GM18858 (cell line): Measurements from ENCODE around the gene TMC4.
"Not testable (repeated sequence)": the region's sequence is repeated elsewhere in the genome, so short reads cannot be mapped to it uniquely, and the experiment has no call there.

Source experiments
- ATAC-seq: cut with Tn5 transposase; IDR thresholded peaks from one replicate; pipeline ENCODE4 v1.9.1; 2021; ENCODE audit not compliant: unreplicated experiment

Gene TMC4

DNA sequence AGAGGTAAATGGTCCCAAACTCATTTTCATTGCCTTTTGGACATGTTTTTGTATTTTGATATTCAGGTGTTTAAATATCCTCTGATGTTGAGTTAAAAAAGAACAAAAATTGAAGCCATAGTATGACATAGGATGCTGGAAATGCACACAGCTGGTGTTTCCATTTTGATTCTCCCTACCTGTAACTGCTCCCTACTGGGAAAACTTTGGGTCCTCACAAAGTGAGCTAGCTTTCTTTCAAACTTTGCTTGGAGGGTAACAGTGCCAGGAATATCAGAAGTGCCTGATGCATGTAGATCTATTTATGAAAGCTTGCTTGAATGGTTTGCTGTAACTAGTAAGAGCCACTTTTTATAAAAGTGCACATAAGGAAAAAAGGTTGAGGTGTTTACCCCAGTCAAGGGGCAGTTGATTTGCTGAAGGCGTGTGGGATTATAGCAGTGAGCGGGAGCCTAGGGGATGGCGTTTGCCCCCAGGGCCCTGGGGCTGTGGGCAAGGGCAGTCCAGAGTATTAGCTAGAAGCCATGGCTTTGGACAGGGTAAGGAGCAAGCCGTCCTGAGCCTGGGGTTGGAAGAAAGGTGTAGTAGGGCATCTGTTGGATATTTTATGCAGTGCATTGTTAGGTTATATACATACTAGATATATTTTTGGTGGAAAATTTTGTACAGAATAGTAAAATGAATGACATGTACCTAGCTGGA is 32.0 kb upstream of the TMC4 start:
- ATAC-seq = no peak

- no peak for ATAC-seq
These were observed 30.2 kb upstream of the TMC4 start for GRCh38 chr19:54203151-54203611.

DNA sequence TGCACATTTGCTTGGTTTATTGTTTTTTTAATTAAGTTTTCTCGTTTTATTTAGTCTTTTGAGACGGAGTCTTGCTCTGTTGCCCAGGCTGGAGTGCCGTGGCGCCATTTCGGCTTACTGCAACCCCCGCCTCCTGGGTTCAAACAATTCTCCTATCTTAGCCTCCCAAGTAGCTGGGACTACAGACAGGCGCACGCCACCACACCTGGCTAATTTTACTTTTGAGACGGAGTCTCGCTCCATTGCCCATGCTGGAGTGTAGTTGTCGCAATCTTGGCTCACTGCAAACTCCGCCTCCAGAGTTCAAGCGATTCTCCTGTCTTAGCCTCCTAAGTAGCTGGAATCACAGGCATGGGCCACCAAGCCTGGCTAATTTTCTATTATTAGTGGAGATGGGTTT is 29.0 kb upstream of the TMC4 start:
- no peak for ATAC-seq

DNA sequence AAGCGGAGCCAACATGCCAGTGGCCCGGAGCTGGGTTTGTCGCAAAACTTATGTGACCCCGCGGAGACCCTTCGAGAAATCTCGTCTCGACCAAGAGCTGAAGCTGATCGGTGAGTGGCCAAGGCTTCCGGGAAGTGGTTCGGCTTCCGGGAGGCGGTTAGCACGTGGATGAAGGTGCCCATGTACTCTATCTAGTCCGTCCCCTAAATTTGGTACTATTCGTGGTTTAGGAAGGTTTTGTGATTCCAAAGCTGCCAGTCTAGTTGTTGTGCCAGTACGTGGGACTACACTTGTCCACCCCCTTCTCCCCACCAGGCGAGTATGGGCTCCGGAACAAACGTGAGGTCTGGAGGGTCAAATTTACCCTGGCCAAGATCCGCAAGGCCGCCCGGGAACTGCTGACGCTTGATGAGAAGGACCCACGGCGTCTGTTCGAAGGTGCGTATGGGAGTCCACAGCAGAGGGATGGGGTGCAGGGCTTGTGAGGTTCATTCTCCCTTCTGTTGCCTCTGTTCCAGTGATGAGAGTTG is 28.3 kb upstream of the TMC4 start:
- ATAC-seq = no peak

- ATAC-seq = no peak
These were observed 26.4 kb upstream of the TMC4 start for GRCh38 chr19:54199401-54199800.

GRCh38 chr19:54197121-54197520 is 24.2 kb upstream of the TMC4 start:
- ATAC-seq = no peak

- no peak for ATAC-seq
These were observed 23.6 kb upstream of the TMC4 start for GRCh38 chr19:54196536-54196935.

DNA sequence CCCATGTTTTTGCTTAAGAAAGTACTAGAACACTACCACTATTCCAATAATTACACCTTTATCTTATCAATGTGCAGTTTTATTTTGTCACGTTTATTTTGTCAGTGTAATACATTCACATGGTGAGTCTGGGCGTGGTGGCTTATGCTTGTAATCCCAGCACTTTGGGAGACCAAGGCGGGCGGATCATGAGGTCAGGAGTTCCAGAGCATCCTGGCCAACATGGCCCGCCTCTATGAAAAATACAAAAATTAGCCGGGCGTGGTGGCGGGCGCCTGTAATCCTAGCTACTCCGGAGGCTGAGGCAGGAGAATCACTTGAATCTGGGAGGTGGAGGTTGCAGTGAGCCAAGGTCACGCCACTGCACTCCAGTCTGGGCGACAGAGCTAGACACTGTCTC is 21.5 kb upstream of the TMC4 start:
- ATAC-seq = not testable (repeated sequence)

DNA sequence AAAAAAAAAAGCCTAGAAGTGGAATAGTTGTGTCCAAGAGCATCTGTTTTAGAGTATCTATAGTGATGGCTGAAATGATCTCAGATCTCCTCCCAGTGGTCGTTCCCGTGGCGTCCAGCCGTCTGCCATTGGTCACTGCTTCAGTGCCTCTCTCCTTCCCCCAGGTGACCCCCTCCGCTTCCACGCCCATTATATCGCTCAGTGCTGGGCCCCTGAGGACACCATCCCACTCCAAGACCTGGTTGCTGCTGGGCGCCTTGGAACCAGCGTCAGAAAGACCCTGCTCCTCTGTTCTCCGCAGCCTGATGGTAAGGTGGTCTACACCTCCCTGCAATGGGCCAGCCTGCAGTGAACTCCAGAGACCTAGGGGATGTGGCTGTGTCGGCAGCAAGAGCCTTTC is 20.1 kb upstream of the TMC4 start:
- ATAC-seq = no peak

DNA sequence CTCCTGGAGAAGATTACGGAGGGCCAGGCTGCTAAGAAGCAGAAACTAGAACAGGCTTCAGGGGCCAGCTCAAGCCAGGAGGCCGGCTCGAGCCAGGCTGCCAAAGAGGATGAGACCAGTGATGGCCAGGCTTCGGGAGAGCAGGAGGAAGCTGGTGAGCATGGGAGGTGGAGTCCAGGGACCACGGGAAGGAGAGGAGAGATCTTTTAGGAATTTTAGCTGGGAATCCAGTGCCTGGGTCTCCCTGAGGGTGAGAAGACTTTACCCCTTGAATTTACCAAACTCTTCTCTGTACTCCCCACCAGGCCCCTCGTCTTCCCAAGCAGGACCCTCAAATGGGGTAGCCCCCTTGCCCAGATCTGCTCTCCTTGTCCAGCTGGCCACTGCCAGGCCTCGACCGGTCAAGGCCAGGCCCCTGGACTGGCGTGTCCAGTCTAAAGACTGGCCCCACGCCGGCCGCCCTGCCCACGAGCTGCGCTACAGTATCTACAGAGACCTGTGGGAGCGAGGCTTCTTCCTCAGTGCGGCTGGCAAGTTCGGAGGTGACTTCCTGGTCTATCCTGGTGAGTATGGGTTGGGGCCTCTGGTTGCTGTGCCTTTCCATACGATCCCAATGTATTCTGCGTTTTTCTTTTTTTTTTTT is 19.0 kb upstream of the TMC4 start:
- no peak for ATAC-seq

- ATAC-seq = peak; percentile 15
These were observed 18.3 kb upstream of the TMC4 start, which contains the start of gene TSEN34 for GRCh38 chr19:54191011-54191810. TSEN34 (plus strand) TSS chr19:54191308; CDS start chr19:54191365, 57 bp downstream.

- ATAC-seq = peak; percentile 34
These were observed 17.6 kb upstream of the TMC4 start for GRCh38 chr19:54190503-54191010.

- ATAC-seq = peak; percentile 37
These were observed 17.0 kb upstream of the TMC4 start for GRCh38 chr19:54189735-54190502.

- ATAC-seq = peak; percentile 15
These were observed 16.3 kb upstream of the TMC4 start, which contains the start of gene MBOAT7 for GRCh38 chr19:54189145-54189734. MBOAT7 (minus strand) TSS chr19:54189580; CDS start chr19:54188508, 1,072 bp downstream.

GRCh38 chr19:54188215-54188871 is 15.4 kb upstream of the TMC4 start:
- no peak for ATAC-seq

DNA sequence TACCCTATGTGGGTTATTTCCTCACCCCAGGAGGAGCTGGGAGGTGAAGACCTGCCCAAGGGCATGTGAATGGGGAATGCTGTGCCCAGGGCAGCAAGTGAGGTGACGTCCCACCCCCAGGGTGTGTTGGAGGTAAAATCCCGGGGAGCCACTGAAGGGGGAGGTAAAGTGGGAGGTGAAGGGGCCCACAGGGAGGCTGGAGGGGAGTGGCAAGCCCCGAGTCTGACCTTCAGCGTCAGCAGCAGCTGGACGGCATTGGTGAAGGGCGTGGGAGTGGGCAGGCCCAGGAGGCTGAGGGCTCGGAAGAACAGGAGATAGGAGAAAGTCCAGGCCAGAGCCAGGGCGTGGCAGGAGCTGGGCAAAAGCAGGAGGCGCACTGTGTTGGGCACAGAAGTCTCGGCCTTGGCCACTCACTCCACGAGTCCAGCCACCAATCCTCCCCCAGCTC is 14.0 kb upstream of the TMC4 start:
- no peak for ATAC-seq

DNA sequence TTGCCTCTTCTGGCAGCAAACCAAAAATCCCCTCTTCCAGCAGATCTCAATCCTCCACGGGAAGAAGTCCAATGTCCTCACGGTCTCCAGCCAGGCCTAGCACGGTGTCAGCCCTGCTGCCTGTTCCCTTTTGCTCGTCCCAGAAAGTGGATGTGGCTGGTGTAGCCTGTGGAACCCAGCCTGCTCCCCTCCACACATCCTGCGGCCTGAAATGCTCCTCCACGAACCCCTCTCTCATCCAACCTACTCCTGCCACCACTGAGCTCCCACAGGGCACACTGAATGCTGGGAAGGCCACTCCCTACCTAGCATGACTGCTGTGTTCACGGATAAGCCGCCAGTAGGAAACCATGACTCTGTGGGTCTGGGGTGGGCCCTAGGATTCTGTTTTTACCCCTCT is 13.4 kb upstream of the TMC4 start:
- ATAC-seq = no peak

DNA sequence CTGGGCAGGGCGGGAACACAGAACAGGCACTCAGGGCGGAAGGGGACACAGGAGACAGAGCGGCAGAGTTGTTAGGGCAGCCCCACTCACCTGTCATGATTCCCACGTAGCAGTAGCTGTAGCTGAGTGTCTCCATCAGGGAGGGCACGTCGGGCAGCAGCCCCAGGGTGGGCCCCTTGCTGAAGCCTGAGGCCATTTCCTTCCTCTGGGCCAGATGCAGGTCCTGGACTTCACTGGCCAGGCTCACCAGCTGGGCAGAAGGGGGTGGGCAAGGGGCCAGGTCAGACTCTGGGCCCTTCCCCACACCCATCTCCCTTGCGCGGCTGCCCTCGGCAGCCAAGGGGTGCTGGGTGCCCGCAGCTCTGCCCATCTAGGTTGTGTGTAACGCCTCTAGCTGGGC is 10.5 kb upstream of the TMC4 start:
- ATAC-seq = no peak

- not testable (repeated sequence) for ATAC-seq
These were observed 8.9 kb upstream of the TMC4 start for GRCh38 chr19:54181894-54182293.
